Ovary (tissue), 3 donors: Measurements from ENCODE around the gene PDE3B.

ENCODE experiments used
- POLR2A ChIP-seq: fragments of 450-650 bp; IDR thresholded peaks from one replicate; pipeline ENCODE4 v1.6.1; 2017; ENCODE audit warnings: antibody characterized with exemption, mild to moderate bottlenecking, moderate library complexity
- TF ChIP-seq, protein P1 (sequence below), 3 donors: fragments of 450-650 bp in 2 of 3; fragments of 200-600 bp in 1 of 3; IDR thresholded peaks; one replicate each; pipeline versions ENCODE4 v1.5.1 to v1.8.0; 2016 to 2022; ENCODE audit warnings: antibody characterized with exemption in 3 of 3, mild to moderate bottlenecking in 1 of 3
- donor health status: DM: no; HTN: no; CAD: no.

DNA sequence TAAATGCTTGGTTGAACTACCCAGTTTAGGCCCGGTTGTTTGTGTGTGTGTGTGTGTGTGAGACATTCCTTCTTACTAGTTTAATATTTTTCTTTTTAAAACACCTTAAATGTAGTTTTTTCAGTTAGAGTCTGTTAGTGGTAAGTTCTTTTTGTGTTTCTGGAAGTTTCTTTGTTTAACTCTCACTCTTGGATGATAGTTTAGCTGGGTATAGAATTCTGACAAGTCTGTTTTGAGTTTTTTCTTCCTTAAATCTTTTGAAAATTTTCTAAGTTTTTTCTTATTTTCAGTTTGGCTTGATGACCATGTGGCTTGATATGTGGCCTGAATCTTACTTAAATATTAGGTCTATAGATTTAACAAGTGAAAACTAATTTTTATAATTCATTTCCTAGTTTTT, 60.1 kb downstream of the PDE3B start:
- TF ChIP-seq, protein P1, sequence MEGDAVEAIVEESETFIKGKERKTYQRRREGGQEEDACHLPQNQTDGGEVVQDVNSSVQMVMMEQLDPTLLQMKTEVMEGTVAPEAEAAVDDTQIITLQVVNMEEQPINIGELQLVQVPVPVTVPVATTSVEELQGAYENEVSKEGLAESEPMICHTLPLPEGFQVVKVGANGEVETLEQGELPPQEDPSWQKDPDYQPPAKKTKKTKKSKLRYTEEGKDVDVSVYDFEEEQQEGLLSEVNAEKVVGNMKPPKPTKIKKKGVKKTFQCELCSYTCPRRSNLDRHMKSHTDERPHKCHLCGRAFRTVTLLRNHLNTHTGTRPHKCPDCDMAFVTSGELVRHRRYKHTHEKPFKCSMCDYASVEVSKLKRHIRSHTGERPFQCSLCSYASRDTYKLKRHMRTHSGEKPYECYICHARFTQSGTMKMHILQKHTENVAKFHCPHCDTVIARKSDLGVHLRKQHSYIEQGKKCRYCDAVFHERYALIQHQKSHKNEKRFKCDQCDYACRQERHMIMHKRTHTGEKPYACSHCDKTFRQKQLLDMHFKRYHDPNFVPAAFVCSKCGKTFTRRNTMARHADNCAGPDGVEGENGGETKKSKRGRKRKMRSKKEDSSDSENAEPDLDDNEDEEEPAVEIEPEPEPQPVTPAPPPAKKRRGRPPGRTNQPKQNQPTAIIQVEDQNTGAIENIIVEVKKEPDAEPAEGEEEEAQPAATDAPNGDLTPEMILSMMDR (IDR thresholded peaks at IDR 0.05): no peak
- no peak for TF ChIP-seq POLR2A
